GF-D8 (cell line): ENCODE results near the gene ZHX3.
"Not testable (repeated sequence)": the region's sequence is repeated elsewhere in the genome, so short reads cannot be mapped to it uniquely, and the experiment has no call there.

Source experiments
- DNase-seq: peaks from one replicate; lab custom pipeline; 2025; lab: John Stamatoyannopoulos, UW

ZHX3 gene

DNA sequence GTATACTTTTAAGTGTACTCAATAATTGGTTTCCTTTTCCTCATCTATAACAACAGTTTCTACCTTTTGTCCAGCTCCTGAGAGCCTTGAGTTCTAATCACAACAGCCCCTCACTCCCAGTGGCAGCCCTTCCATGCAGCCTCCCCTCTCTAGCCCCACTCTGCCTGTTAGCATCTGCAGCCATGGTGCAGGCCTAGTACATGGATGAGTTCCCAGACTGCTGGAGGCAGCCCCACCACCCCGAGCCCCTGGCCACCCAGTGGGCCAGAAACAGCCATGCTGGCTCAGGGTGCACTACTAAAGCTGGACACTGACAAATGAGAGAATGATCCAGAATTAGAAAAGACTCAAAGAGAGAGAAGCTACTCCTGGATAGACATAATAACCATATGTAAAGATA is 13.4 kb upstream of the ZHX3 start:
- no peak for DNase-seq

DNA sequence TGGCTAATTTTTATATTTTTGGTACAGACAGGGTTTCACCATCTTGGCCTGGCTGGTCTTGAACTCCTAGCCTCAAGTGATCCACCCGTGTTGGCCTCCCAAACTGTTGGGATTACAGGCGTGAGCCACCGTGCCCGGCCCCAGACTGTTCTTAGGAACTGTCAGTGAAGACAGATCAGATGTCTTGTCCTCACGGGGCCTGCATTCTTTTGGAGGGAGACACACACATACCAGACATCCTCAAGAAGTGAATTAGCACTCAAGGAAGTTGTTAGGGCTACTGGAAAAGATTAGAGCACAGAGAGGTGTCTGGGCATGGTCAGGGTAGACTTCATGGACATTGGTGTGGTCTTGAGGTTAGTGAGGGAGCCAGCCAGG is 12.8 kb upstream of the ZHX3 start:
- no peak for DNase-seq

DNA sequence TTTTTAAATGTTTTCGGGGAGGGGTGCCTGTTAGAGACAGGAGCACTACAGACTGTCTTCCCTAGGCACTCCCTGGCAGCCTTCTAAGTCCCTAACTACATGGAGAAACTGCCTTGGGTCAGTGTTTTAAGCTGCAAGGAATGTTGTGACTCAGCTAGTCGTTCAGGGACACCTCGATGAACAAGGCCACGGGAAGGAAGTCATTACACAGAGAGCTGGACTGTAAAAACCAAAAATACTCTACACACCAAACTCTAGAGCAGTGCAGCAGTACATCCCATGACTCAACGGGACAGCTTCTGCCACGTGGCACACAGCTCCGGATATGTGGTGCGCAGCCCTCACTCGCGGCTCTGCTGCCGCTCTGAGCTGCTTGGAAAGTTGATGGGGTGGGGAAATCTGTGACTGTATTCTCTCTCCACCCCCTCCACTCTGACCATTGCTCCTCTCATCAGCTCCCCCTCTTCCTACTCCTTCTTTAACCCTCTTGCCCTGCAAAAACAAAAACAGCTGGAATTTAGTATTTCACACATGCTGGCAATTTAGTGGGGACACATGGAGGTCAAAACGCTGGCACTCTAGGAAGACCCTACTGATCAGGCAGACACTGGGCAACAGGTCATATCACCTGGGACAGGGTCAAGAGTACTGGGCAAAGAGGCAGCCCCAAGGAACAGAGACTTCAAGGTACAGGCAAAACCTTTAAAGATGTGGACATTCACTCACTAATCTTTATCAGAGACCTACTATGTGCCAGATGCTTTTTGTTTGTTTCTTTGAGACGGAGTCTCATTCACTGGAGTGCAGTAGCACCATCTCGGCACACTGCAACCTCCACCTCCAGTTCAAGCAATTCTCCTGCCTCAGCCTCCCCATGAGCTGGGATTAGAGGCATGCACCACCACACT is 12.2 kb upstream of the ZHX3 start:
- peak; percentile 60 for DNase-seq

DNA sequence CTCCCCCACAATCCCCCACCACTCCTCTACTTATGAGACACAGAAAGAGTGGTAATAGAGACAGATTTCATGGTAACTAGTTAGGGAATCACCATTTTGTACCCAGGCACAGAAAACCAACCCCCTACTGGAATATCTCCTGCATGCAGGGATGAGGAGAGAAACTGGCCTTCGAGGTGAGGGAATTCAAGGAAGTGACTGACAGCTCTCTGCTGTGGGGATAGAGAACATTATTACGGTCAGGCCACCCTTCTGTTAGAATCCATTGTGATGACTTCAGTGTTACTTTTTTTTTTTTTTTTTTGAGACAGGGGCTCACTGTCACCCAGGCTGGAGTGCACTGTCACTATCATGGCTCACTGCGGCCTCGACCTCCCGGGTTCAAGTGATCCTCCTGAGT is 9.6 kb upstream of the ZHX3 start:
- no peak for DNase-seq

DNA sequence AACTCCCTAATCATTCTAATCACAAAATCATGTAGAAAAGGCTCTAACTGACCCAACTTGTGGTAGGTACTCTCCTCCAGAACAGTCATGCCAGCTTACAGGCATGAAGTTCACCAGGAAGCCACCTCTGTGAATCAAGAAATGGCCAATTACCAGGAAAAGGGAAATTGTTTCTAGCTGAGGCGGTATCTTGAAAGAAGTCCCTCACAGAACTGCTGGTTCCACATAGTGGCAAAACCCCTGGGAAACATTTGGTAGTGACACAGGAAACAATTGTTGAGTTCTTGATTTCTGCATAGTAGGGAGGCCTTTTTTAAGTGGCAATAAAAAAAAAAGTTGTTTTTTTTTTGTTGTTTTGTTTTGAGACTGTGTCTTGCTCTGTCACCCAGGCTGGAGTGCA is 3.4 kb upstream of the ZHX3 start:
- peak; percentile 24 for DNase-seq

DNA sequence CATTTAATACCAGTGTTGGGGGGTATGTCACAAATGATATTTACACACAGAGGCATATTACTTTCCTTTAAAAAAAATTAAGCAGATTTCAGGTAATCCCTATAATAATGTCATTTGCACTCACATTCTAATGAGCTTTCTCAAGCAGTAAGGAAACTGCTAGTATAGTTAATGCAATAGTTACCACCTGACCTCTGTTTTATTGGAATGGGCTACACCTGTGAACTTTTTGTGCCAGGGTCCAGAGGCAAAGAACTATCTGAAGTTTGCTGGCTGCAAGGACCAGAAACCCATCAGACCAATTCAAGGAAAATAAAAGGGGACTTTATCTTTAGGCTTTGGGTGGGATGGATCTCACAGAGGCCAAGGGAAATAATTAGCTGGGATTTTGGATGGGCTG is 2.9 kb upstream of the ZHX3 start:
- DNase-seq: no peak

DNA sequence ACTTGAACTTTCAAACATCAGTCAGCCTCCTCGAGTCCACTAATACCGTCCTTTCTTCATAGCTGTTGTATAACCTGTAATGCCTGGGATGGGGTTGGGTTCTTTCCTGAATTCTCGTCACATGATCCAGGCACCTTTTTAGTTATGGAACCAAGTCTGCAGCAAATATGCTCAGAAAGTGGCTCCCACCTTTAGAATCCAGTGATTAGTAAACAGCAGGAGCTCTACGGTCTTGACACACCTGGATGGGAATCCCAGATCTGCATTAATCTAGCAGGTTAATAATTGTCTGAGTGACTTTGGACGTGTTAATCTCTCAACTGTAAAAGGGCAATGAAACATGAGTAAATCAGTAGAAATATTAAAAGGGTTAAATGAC is 729 bp upstream of the ZHX3 start:
- no peak for DNase-seq

DNA sequence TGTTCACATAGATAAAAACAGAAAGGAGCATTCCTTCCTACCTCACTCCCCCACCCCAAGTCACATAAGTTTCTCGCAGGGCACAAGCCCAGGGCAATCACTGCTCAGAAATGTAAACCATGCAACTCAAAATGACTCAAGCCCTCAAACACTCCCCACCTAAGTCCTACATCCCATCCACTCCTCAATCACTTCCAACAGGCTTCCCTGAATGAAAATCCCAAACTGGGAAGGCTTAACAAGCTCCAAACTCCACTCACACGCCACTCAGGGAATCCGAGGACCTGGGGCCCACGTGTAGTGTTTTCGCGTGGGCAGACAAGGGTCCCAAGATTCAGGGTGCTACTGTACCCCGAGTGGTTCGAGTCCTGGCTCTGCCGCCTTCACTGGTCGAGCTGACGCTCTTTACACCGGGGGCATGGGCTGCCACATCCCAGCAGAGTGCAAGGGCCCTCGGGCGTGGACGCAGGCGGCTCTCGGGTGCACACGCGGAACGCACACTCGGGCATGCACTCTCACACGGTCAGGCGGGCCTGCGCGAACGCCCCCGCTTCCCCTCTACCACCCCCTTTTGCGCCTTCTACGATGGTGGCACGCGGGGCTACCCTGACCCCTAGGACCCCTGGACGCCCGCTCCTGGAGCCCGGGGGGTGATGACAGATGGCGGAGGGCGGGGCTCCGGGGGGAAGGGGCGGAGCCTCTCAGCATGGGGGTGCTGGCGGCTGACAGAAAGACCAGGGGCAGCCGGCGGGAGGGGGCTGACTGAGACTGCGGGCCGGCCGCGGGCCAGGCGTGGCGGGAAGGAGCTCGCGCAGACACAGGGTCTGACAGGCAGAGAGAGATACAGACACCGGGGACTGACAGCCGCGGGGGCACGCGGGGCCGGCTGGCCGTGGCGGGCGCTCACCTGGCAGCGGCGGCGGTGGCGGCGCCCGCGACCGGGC is 657 bp downstream of the ZHX3 start:
- DNase-seq: no peak

DNA sequence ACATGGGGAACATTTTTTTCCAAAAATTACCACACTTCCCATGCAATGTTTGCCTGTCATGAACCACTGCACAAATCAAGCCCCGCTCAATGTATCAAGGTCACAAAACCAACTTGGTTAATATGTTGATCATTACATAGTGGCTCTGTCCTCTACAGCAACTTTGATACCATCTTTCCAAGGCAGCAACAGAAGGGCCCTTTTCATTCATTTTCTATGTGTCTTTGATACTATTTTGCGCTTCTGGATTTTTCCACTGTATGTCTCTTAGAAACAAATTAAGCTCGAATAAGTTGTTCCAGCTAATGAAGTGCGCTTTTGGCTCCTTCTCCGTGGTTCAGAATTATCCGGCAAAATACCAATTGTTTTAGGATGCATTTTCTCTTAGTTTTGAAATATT is 1.5 kb downstream of the ZHX3 start:
- no peak for DNase-seq

DNA sequence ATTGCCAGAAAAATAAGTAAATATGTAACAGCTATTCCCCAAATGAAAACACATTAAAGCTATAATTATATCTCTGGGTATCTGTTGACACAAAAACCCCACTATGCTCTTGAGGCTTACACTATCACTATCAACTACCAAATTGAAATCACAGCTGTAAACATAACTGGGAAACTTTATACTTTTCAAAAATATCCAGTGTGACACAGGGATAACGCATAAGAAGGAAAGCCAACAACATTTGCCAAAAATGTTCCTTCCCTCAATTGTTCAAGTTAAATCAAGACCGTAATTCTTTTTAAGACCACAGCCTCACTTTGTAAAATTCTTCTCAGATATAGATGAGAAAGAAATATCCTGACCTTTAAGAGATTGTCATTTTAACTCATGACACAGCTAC is 3.1 kb downstream of the ZHX3 start:
- no peak for DNase-seq

DNA sequence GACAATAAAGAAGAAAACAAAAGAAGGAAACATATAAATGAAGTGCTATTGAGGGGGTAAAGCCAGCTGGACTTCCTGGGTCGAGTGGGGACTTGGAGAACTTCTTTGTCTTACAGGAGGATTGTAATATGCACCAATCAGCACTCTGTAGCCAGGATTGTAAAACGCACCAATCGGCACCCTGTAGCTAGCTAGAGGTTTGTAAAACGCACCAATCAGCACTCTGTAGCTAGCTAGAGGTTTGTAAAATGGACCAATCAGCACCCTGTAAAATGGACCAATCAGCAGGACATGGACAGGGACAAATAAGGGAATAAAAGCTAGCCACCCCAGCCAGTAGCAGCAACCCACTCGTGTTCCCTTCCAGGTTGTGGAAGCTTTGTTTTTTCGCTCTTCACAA is 5.5 kb downstream of the ZHX3 start:
- not testable (repeated sequence) for DNase-seq

DNA sequence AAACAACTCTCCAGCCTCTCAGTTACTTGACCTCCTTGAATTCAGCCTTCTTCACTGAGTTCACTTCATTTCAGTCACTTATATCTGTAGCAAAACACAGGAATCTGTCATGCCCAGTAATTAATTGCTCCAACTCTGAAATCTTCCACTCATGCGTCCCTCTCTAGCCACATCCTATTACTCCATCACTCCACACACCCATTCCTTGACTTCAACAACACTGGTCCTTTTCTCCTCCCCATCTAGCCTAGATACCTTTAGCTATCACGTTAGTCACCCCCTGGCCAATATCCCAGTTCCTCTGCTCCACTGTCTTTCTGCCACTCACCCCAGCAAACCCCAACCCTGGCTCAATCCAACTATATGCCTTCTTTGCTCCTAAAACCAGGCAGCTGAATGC is 7.7 kb downstream of the ZHX3 start:
- no peak for DNase-seq

DNA sequence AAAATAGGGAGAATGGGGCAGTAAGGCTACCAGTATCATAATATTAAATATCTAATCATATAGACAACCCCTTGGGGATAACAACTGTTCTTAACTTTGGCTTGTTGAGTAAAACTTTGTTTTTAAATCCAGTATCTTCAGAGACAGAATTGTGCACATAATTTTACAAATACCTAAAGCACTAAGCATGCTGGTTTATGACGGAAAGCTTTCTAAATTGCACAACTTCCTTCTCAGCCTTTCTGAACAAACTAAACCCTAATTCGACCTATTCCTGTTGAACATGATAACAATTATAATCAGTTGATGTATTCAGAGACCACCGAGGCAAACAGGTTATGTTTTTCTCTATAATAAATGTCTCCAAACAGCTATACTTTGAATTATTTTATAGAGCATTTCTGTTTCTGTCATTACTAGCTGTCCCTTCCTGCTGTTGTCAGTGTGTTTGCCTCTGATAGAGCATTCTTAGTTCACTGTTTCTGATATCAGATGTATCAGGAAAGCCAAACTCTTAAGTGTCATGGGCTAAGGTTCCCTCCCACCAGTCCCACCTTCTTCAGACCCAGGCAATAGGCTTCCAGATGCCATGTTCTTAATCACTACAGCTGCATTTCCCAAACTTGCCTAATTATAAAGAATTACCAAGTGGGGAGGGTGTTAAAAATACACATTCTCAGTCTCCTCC is 8.7 kb downstream of the ZHX3 start:
- peak; percentile 65 for DNase-seq

DNA sequence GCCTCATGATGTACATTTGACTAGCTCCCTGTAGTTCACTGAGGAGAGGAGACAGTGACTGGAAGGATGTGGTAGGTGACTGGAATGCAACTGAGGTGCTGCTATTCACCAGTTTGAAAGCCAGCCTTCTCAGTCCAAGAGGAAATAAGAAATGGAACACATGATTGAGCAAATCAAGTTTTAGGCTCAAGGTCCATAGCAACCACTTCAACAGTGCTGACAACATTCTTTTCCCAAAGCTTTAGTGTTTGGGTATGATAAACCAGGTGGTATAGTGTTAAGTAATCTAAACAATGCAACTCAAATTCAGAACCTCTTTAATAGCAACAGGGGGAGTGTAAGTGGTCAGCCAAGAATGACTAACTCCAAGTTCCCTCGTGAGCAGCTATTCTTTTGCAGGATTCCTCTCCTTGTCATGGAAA is 9.2 kb downstream of the ZHX3 start:
- peak; percentile 51 for DNase-seq

DNA sequence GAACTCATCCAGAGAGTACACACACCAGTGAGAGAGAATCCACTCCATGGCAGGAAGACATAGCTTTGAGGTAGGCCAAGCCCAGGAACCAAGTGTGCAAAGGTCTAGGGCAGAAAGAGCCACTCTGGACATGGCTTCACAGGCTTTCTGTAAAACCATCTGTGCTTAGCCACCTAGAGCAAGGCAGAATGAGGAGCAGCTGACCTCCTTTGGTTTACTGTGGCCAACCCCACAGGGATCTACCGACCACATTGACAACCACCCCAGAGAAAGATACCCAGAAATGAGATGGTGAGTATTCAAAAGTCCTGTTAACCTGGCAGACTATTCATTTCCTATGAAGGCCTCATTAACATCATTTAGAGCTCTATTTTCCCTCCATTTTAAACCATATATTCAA is 10.5 kb downstream of the ZHX3 start:
- DNase-seq: no peak

DNA sequence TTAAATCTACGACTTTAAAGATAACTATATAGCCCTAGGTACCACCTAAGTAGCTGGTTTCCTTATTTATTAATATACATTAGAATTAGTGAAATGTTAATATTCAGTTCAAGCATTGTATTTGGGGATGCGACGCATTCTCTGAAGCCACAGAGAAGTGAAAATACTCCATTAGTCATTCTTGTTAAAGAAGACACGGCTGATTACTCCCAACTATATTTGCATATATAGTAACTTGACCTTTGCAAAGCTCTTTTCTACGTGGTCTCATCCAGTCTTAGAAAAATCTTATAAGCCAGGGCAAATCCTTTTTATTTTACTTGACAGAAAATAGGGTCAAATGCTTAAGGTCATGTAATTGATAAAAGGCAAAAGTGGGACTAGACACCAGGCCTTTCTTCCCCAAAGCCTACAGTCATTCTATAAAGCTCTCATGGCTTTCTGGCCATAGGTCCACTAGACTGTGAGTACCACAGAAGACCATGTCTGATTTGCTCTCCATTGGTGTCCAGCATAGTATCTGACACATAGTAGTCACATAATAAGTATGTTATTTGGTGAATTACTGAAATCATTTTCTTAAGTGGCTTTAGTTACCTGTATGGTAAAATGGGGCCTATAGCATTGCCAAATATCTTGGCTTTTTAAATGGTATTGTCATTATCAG is 11.3 kb downstream of the ZHX3 start:
- DNase-seq: no peak

DNA sequence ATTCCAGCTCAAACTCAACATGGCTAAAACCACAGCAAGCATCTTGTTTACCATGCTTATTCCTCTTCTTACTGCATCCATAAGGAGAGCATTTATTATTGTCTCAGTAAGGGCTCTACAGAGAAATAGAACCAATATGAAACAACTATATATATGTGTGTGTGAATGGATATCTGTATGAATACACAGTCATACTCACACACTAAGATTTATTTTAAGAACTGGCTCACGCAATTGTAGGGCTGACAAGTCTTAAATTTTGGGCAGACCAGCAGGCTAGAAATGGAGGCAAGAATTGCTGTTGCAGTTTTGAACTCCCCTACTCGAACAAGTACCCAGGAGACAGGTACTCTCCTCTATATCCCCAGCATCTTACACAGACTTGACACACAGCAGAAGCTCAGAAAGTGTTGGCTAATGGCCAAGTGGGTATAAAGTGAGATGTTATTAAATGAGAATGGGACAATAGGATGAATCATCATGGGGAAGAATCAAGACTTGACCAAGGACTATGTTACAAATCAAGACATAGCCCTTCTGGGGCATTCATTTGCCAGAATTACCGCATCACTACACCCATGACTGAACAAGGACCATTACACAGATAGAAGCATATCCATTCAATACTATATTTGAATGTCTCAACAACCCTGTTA is 13.0 kb downstream of the ZHX3 start:
- no peak for DNase-seq

DNA sequence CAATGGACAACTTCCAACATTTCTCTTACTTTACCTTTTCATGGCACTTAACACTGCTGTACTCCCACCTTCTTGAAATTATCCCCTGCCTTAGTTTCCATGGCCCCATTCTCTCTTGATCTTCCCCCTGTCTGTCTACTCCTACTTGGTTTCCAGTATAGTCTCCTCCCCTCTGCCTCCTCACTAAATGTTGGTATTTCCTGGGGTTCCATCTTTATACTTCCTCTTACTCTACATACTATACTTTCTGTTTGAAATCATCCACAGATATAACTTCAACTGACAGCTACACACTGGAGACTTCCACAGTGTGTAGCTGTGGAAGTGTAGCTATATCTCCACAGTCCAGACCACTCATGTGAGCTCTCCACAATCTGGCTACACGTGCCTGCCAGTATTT is 13.5 kb downstream of the ZHX3 start:
- DNase-seq: no peak

DNA sequence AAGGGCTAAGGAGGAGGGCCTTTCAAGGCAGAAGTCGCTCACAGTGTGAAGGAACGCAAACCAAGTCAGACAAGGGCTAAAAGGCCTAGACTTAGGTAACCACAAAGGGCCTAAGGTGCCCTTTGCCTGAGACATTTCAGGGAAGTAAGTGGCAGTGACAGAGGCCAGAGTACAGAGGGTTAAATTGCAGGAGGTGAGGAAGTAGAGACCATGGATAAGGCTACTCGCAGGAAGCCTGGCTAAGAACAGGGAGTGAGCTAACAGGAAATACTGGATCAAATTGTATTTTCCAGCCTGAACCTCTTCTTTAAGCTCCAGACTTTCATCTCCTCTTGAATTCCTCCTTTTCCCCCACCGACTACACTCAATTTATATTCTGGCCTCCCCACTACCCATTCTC is 16.6 kb downstream of the ZHX3 start:
- no peak for DNase-seq

DNA sequence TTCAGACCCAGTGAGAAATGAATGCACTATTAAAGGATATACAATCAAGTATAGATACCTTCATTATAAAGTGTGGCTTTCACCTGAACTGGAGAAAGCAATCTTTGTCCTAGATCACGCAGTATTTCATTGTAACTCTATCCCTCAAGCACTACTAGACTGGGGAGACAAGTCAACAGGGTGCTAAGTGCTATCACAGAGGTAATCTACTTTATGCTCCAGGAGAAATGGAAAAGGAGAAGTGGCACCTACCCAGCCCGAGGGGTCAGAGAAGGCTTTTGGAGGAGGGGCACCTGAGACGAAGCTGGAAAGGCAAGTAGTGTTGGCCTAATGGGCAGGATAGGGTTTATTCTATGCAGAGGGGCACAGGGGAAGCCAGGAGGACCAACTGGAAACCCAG is 17.1 kb downstream of the ZHX3 start:
- DNase-seq: no peak

DNA sequence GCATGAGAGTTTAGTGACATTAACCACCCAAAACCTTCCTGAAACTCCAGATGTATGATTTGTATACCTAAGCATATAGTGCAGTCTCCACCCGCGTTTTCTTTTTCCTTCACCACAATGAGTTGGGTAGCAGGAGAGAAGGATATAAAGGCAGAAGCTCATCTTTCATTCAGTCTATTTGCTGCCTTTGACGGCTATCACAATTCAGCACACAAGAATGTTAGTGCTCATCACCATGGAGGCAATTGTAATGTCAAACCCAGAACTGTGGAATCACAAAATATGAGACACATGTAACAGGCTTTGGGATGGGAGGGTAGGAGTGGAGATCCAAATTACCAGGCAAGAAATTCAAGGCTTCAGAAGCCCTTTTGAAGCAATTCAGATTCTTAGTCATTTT is 17.6 kb downstream of the ZHX3 start:
- no peak for DNase-seq
